CD4-positive, alpha-beta T cell treated with Interleukin-17A for 1 hour (primary cell): ENCODE data around the gene PIGK.
"Not testable (repeated sequence)": the region's sequence is repeated elsewhere in the genome, so short reads cannot be mapped to it uniquely, and the experiment has no call there.

Source experiments
- DNase-seq: peaks from one replicate; pipeline ENCODE4 v3.0.0-alpha.2; 2020

The PIGK gene

DNA sequence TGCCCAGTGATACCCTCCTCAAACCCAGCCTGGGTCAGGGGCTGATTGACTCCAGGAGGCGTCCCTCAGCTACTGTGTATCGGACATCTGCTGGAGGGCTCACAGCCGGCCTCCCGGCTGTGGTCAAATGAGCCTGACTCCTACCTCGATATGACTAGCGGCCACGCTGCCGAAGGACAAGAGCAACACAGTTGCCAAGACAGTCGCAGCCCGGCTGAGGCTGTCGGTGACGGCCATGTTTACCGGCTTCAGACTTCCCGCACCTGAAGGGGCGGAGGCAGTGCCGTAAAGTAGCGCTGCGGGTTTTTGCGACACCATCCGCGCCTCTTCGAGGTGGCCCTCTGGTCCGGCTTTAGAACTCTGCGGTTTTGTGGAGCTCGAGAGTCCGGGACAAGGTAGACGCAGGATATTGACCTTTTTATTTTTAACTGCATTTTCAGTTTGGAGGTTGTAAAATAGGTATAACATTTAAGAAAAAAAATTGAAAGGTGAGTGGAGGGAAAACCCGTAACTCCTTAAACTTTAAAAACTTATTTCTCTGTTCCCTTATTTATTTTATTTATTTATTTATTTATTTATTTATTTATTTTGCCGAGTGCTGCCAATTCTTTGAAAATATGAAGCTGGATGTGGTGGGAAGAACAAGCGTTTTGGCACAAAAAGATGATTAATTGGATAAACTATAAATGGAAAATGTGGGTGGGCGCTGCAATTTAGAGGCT is at the start of gene PIGK:
Gene PIGK (minus strand): TSS at position 265 of the 722 bp plus-strand sequence. CDS start 28 bp downstream, at position 237.
- DNase-seq = peak; percentile 90

DNA sequence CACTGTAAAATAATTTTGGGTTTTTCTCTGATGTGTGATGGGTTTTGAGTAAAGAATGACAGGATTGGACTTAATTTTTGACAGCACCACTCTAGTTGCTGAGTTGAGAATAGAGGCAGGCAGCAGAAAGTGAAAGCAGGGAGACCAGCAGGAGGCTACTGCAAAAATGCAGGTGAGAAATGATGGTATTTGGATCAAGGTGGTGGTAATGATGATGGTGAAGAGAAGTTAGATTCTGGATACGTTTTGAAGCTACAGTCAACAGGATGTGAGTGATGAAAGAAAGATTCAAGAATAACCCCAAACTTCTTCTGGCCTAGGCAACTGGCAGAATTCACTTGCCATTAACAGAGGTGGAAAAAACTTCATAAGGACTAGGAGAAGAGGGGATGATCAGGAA is 47.8 kb upstream of the PIGK start:
- no peak for DNase-seq

DNA sequence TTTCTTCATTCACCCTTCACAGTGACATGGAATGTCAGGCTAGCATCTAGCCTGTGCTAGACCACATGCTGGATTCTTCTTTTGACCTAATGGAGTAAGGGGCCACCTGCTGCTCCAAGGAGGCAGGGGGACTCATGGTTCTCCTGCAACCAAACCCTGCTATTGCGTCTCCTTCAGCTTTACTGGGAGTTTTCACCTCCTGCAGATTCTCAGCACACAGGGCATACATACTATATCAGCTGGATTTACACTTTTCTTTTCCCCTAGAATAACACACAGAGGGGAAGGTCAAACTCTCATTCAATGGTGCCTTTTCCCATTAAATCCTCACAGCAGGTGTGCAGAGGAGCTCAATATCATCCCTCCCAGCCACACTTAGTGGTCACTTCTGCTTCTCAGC is 46.0 kb upstream of the PIGK start:
- DNase-seq = no peak

DNA sequence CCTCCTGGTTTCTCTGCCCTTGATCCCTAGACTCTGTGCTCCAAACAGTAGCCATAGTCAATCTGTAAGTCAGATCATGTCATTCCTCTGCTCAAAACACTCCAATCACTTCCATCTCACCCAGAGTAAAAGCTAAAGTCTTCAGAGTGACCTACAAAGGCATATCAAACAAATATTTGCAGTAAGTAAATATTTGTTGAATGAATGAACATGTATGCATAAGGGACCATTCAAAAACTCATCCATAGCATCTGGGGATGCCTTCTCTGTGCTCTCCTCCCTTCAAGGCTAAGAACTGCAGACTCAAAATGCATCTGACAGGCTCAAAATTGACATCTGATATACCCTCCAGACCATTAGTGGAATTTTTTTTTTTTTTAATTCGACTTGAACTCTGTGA is 44.5 kb upstream of the PIGK start:
- DNase-seq = no peak

DNA sequence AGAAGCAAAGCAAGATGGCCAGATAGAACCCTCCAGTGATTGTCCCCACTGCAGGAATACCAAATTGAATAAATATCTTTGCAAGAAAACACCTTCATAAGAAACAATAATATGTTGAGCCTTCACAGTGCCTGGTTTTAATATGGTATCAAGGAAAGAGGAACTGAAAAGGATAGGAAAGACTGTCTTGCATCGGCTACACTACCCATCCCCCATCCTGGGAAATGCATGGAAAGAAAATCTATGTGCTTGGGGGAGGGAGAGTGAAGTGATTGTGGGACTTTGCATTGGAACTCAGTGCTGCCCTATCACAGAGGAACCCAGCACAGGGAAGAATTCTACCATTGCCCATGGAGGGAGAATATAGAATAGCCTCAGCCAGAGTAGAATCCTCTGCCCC is 34.0 kb upstream of the PIGK start:
- no peak for DNase-seq

DNA sequence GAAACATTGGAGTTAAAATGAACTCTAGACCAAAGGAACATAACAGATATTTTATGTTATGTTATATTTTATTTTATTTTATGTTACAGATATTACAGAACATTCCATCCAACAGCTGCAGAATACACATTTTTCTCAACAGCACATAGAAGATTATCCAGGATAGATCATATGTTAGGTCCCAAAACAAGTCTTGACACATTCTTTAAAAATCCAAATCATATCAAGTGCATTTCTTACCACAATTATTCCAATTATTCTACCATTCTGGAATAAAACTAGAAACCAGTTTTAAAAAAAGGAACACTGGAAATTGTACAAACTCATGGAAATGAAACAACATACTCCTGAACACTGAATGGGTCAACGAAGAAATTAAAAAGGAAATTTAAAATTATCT is 30.9 kb upstream of the PIGK start:
- DNase-seq = no peak

DNA sequence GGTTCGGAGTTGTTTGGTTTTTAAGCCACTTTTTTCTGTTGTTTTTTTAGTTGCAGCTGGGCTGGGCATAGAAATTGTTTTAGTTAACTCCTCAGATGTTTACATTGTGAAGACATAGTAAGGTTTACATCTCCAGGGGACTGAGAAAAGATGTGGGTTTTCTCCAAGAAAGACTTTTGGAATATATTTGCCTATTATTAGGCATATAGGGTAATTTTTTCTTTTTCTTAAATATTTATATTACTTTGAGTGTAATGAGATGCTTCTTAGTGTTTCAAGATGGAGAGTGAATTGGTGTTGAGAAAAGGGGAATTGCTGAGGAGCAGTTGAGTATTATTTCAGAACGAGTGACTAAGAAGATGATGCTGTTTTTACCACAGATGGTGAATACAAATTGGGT is 26.6 kb upstream of the PIGK start:
- no peak for DNase-seq

DNA sequence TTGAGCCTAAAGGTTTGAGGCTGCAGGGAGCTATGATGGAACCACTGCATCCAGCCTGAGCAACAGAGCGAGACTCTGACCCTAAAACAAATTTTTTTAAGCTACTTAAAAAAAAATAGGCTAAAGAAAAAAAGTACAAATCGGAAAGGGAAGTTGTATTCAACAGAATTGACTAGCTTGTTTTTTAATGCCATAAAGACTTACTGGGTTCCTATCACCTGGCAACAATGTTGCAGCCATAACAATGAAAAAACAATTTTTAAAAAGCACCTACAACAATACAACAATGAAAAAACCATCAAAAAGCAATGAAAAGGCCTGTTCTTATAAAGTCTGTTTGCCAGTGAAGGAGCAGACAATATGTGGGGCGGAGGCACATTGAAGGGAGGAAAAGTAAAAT is 20.1 kb upstream of the PIGK start:
- no peak for DNase-seq

DNA sequence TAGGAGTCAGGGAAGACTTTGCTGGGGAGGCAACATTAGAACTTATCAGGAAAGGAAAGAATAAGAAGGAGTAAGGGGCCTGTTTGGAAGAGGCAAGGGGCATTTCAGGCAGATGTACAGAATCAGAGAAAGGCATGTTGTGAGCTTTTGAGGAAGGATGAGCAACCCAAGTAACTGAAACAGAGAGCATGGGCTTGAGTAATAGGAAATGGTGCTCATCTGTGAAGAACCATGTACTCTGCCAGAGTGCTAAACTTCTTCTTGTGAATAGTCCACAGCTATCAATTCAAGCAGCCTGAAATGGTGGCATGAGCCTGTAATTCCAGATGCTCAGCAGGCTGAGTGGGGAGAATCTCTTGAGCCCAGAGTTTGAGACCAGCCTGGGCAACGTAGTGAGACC is 19.2 kb upstream of the PIGK start:
- DNase-seq = no peak

DNA sequence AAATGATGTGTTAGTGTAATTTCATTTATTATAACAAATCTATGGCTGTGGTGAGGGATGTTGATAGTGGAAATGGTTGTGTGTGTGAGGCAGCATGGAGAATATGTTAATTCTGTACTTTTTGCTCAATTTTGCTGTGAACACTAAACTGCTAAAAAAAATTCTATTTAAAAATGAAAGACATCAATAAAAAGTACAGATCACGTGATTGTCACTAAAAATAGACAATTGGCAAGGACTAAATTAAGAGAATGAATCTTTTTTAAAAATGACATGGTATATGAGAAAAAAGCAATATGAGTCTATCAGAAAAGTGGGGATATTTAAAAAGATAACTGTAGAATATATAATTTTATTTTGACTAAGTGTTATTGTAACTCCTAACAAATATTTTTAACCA is 15.7 kb upstream of the PIGK start:
- no peak for DNase-seq

DNA sequence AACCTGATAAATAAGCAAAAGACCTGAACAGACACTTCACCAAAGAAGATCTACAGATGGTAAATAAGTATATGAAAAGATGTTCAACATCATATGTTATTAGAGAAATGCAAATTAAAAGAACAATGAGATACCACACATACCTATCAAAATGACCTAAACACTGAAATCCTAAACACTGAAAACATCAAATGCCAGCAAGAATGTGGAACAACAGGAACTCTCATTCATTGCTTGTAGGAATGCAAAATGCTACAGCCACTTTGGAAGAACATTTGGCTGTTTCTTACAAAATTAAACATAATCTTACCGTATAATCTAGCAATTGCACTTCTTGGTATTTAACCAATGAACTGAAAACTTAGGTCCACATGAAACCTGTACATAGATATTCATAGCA is 14.9 kb upstream of the PIGK start:
- DNase-seq = no peak

DNA sequence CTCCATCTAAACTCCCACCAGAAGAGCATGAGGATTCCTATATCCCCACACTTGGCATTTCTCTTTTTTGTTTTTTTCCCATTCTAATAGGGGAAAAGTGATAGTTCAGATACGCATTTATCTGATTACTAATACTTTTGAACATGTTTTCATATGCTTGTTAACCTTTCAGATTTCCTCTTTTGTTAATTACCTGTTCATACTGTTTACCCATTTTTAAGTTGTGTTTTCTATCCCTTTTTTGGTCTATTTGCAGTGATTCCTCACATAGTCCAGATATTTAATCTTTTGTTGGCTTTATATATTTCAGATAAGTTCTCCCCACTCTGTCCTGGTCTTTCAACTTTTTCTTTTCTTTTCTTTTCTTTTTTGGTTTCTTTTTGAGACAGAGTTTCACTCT is 13.6 kb upstream of the PIGK start:
- DNase-seq = no peak

DNA sequence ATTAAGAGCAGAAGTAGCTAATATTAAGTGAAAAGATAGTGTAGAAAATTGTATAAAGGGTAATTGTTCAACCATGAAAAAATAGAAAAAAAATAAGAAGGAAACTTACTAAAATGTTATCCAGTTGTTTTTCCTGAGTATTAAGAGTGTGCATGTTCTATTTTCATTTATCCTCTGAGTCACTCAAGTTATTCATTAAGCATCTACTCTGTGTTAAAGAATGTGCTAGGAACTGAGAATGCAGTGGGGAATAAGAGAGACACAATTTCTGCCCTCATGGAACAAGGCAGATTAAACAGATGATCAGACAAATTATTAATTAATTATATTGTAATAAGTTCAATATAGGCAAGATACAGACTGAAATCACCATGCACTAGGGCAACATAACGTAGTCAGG is 10.8 kb upstream of the PIGK start:
- DNase-seq = no peak

DNA sequence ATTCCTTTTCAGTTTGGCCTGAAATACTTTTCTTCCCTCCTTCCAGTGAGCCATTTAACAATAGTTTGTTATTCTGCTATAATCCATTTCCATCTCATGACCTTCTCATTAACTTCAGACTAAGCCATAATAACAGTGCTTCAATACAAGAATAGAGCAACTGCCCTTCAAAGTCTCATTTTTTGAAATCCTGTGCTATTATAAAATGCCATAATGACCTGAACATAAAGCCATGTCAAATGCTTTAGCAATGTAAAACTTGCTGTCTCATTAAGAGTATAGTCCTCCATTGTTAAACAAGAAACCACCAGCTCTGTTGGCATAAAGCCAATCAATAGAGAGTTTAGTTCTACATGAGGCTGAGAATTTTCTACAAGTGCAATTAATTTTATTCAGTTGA is 9.6 kb upstream of the PIGK start:
- DNase-seq = no peak

DNA sequence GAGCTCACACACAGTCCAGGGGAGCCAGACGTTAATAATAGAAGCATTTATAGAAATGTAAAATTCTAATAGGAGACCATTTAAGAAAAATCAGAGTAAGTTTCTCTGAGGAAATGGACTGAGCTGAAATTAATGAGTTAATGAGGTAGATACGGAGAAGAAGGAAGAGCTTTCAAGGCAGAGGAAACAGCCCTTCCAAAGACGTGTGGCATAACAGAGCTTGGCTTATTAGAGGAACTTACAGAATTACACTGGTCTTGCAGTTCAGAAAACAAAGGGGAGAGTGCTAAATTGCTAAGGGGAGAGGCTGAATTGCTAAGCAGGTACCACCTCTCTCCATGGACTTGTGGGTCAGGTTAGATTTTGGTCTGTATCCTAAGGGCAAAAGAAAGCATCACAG is 8.2 kb upstream of the PIGK start:
- no peak for DNase-seq

DNA sequence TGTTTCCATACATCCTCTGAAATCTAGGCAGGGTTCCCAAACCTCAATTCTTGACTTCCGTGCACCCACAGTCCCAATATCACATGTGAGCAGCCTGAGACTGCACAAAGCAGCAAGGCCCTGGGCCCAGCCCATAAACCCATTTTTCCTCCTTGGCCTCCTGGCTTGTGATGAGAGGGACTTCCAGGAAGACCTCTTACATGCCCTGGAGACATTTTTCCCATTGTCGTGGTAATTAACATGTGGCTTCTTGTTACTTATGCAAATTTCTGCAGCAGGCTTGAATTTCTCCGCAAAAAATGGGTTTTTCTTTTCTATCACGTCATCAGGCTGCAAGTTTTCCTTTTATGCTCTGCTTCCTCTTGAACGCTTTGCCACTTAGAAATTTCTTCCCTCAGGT is 3.3 kb upstream of the PIGK start:
- DNase-seq = no peak

DNA sequence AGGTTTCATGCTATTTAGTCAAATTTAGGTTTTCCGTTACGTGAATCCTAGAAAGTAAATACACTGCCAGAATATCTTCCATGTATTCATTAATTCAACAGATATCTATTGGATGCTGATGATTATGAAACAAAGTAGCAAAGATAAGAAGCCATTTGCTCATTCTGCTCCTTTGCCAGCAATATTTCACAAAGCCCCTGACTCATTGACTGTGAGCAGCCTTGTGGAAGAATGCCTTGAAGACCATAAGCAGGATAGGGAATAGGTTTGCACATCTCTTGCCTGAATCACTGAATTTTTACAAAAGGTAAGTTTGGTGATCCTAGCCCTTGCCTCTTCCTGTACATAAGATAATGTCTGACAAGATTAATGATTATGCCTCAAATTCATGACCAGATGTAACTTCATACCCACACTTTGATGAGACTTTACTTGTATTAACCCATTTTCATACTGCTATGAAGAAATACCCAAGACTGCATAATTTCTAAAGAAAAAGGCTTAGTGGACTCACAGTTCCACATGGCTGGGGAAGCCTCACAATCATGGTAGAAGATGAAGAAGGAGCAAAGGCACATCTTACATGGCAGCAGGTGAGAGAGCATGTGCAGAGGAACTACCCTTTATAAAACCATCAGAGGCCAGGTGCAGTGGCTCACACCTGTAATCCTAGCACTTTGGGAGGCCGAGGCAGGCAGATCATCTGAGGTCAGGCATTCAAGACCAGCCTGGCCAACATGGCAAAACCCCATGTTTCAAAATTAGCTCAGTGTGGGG is 1.6 kb upstream of the PIGK start:
- no peak for DNase-seq

DNA sequence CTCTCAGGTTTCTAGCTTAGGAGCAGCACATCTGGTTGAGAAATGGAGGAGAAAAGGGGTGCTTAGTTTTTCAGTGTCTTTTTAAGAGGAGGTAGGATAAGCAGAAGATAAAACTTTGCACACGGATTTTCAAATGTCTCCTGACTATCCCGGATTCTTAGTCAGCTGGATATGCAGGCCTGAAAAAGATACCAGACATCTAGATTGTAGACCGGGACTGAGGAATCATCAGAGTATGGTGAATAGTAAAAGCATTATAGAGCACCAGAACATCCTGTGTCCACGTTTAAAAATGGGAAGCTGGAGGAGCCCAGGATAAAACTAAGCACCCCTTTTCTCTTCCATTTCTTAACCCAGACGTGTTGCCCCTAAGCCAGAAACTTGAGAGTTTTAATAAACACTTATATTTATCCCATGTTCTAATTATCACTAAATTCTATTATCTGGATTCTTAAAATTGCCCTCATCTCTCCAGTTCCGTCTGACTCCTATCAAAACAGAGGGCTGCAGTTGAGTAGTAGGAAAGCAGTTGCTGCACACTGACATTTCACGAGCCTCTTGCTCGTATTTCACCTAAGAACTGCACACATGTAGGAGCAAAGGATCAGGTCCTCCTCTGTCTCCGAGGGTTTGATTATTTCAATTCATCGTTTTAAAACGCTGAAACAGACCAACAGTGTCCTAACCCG is 609 bp downstream of the PIGK start:
- DNase-seq = no peak

DNA sequence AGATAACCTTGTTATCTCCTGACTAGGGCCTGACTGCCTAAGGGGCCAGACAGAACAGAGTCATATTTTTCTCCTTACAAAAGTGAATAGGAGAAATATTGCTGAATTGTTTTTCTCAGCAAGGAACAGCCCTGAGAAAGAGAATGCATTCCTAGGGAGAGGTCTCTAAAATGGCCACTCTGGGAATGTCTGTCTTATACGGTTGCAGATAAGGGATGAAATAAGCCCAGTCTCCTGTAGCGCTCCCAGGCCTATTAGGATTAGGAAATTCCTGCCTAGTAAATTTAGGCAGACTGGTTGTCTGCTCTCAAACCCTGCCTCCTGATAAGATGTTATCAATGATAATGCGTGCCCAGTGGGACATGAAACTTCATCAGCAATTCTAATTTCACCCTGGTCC is 15.2 kb downstream of the PIGK start:
- not testable (repeated sequence) for DNase-seq

DNA sequence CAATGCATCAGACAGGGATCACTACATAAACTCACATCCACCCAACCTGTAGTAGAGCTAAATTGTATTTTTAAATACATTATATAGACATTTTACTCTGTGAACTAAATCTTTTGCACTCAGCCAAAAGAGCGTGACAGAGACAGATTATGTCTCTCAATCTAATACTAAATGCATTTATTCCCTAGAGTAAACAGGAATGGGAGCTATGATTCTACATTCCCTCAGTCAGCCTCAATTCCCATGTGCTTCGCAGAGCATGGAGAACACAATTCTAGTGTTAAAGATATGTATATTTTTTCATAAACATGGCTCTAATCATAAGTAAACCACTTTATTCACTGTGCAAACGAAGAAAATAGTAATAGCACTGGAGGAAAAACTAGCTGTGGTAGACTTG is 16.5 kb downstream of the PIGK start:
- no peak for DNase-seq

DNA sequence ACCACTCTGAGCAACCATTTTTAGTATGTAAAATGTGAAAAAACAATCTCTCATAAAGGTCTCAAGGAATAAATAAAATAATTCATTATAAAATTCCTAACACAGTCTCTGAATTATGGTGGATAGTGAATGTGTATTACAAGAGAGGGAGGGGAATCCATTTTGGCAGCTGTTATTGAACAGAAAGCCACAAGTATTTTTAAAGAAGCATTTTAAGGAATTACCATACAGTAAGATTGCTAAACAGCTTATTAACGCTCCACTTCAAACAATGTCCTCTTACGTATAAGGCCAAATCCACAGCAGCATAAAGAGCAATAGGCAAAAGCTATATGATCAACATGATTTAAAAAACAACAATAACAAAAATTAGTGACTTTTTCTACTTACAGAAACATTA is 18.4 kb downstream of the PIGK start:
- DNase-seq = no peak

DNA sequence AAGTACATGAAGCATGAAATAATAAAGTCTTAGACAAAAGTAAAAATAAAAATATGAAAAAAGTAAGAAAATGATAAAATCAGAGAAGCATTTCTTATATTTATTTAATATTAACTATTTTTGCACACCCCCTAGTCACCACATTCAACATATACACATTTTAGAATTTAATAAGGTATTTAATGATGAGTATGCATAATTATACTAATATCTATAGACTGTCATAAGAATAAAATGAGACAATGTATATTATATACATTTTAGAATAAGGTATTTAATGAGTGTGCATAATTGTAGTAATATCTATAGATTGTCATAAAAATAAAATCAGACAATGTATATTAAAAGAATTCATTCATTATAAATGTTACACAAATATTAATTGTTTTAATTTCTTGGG is 18.9 kb downstream of the PIGK start:
- DNase-seq = no peak

DNA sequence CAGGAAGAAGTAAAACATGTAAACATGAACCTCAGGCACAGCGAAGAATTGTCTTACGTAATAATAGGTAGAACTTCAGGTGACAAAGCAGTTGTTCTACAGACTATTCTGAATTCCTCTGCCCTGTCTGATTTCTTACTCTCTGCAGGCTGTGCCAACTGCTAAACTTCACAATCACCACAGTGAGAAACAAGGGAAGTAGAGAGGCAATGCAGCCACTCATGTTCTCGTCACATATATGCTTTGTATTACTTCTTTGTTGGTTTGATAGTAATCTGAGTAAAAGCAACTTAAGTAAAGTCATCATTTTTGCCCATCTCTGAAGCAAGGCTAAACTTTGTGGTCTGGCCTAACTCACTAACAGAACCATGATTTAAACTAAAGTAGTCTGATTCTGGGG is 21.9 kb downstream of the PIGK start:
- DNase-seq = no peak

DNA sequence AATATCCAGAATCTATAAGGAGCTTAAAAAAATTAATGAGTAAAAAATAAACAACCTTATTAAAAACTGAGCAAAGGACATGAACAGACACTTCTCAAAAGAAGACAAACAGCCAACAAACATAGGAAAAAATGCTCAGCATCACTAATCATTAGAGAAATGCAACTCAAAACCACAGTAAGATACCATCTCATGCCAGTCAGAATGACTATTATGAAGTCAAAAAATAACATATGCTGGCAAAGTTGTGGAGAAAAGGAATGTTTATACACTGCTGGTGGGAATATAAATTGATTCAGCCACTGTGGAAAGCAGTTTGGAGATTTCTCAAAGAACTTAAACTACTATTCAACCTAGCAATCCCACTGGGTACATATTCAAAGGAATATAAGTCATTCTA is 25.3 kb downstream of the PIGK start:
- DNase-seq = no peak
